LNCAP (cell line): Measurements from ENCODE around the gene OR51F2.

Source experiments
- CTCF ChIP-seq: fragments of 450-650 bp; IDR thresholded peaks from 2 replicates; pipeline ENCODE4 v1.5.1; 2017; ENCODE audit warnings: mild to moderate bottlenecking

OR51F2 gene

GRCh38 chr11:4825132-4825531 is 4.0 kb downstream of the OR51F2 start:
- TF ChIP-seq CTCF: no peak

GRCh38 chr11:4826425-4826824 is 5.3 kb downstream of the OR51F2 start:
- peak; percentile 68 for TF ChIP-seq CTCF

- TF ChIP-seq CTCF: no peak
Measured at GRCh38 chr11:4830346-4830745, 9.2 kb downstream of the OR51F2 start.

GRCh38 chr11:4830909-4831308 is 9.8 kb downstream of the OR51F2 start:
- TF ChIP-seq CTCF: no peak

- no peak for TF ChIP-seq CTCF
Measured at GRCh38 chr11:4839851-4840549, 18.9 kb downstream of the OR51F2 start.

GRCh38 chr11:4848908-4849532 is 27.9 kb downstream of the OR51F2 start, which contains the start of gene OR51S1:
OR51S1 (minus strand) TSS chr11:4849208; CDS start chr11:4849208, 0 bp downstream.
- TF ChIP-seq CTCF: no peak

- TF ChIP-seq CTCF: no peak
Measured at GRCh38 chr11:4851033-4851432, 29.9 kb downstream of the OR51F2 start.
